Hepatocyte (in vitro differentiated cells): Measurements from ENCODE around the gene SETD3. TPM values are rescaled to one million over a fixed set of nuclear protein-coding genes. Genes with fewer than 3 reads are reported as not detected.

Source experiments
- DNase-seq: peaks from one replicate; pipeline ENCODE4 v3.0.0-alpha.2; 2016; ENCODE audit warnings: low spot score
- H2AFZ ChIP-seq: fragments of 200-600 bp; sonication (generic); 2 replicates; pipeline ENCODE4 v1.6.0; 2016; ENCODE audit warnings: antibody characterized with exemption, mild to moderate bottlenecking
- H3K27ac ChIP-seq: fragments of 200-600 bp; sonication (generic); 2 replicates; pipeline ENCODE4 v1.5.1; 2016; ENCODE audit warnings: mild to moderate bottlenecking
- H3K27me3 ChIP-seq: fragments of 200-600 bp; sonication (generic); 2 replicates; pipeline ENCODE4 v1.6.1; 2016
- H3K36me3 ChIP-seq: fragments of 200-600 bp; sonication (generic); replicated peaks from 2 replicates; pipeline ENCODE4 v1.5.1; 2016; ENCODE audit warnings: low read depth; ENCODE audit not compliant: insufficient read depth
- H3K4me1 ChIP-seq: fragments of 200-600 bp; sonication (generic); 2 replicates; pipeline ENCODE4 v1.5.1; 2016; ENCODE audit warnings: mild to moderate bottlenecking, moderate library complexity; ENCODE audit not compliant: insufficient read depth
- H3K4me2 ChIP-seq: fragments of 200-600 bp; sonication (generic); 2 replicates; pipeline ENCODE4 v1.6.0; 2016
- H3K4me3 ChIP-seq: fragments of 200-600 bp; sonication (generic); 2 replicates; pipeline ENCODE4 v1.5.1; 2016; ENCODE audit warnings: mild to moderate bottlenecking
- H3K79me2 ChIP-seq: fragments of 200-600 bp; sonication (generic); 2 replicates; pipeline ENCODE4 v1.6.0; 2017; ENCODE audit warnings: mild to moderate bottlenecking
- H3K9me2 ChIP-seq: fragments of 200-600 bp; sonication (generic); replicated peaks from 2 replicates; pipeline ENCODE4 v1.6.0; 2017; ENCODE audit warnings: mild to moderate bottlenecking; ENCODE audit not compliant: insufficient read depth
- H3K9me3 ChIP-seq: fragments of 200-600 bp; sonication (generic); 2 replicates; pipeline ENCODE4 v1.5.1; 2016; ENCODE audit warnings: low read depth, mild to moderate bottlenecking
- H4K20me1 ChIP-seq: fragments of 200-600 bp; sonication (generic); 2 replicates; pipeline ENCODE4 v1.6.0; 2016; ENCODE audit warnings: mild to moderate bottlenecking; ENCODE audit not compliant: insufficient read depth, poor library complexity, severe bottlenecking
- EZH2 ChIP-seq: fragments of 200-600 bp; sonication (generic); IDR thresholded peaks from 2 replicates; pipeline ENCODE4 v1.6.1; 2016; ENCODE audit warnings: antibody characterized with exemption, mild to moderate bottlenecking, borderline replicate concordance
- EZH2phosphoT487 ChIP-seq: fragments of 200-600 bp; sonication (generic); IDR thresholded peaks from one replicate; pipeline ENCODE4 v1.6.1; 2018; ENCODE audit warnings: antibody characterized with exemption, mild to moderate bottlenecking, low read depth, moderate library complexity; ENCODE audit not compliant: unreplicated experiment, severe bottlenecking
- WGBS: methylation state at CpG from one replicate; pipeline ENCODE4 v1.1.6; 2016; ENCODE audit warnings: low lambda C conversion rate; ENCODE audit errors: missing lambda C conversion rate; 5-methylcytosine and 5-hydroxymethylcytosine counted together
- polyA plus RNA-seq: library from polyadenylated mRNA; unstranded; fragments of >200 nt; fragmentation: Nextera tagmentation; extraction: Ambion mirVana; gene quantifications from 2 replicates; pipeline ENCODE4 v1.2.1, GENCODE V29; 2016
- total RNA-seq: library from RNA; depleted of rRNA; stranded (reverse); fragments of >200 nt; gene quantifications from 2 replicates; pipeline ENCODE4 v1.2.3, GENCODE V29; 2014
- TF ChIP-seq, protein P1 (sequence below): fragments of 200-600 bp; sonication (generic); IDR thresholded peaks from 2 replicates; pipeline ENCODE4 v1.5.1; 2016; ENCODE audit warnings: antibody characterized with exemption, mild to moderate bottlenecking; ENCODE audit not compliant: poor library complexity

The SETD3 gene
- total and polyA plus RNA-seq, 2 experiments from 2014 or later = 43.6 to 60.2 TPM

DNA sequence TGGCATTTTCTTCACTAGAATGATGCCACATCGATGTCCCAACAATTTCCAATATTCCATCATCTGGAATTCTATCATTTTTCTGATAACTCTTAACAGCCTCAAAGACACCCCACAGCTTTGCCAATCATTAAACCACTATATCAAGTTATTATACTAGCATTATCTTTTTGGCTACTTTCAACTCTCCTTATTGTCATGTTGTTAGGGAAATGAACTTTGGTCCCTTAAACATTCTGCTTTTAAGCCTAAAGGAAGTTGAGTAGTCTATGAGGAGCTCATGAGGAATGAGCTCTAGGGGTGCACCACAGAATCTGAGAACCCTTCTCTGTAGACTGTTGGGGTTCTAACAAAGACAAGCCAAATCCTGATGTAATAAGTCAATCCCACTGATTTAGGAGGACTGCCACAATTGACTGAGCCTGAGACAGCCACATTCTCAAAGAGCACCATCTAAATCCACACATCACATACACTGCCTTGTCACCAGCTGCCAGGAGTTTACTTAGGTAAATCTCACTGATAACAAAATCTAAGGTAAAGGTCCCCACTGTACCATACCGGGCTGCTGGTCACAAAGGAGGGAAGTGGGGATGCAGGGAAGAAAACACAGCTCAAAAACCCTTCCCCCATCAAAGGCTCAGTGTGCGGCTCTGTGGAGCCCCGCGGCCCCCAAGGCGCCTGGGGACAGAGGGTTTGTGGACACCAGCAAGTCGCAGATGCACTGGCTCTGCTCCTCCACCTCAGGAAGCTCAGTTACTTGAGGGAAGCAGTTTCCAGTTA is 58.2 kb downstream of the SETD3 start:
- Histone ChIP-seq H3K4me2 (peak overlapping the region; percentile 68), H2AFZ (no peak overlapping the region), H3K9me2 (no peaks in the 10 kb centered on the region), H3K27me3 (no peaks in the 10 kb centered on the region), H3K36me3 (no peaks in the 10 kb centered on the region), H3K9me3 (no peaks in the 10 kb centered on the region), H3K79me2 (peaks cover 13% of the 10 kb centered on the region), H4K20me1 (no peaks in the 10 kb centered on the region), H3K4me3 (no peak overlapping the region), H3K4me1 (peaks cover 27% of the 10 kb centered on the region), H3K27ac (peak overlapping the region; percentile 70)
- TF ChIP-seq EZH2phosphoT487 (no peak), EZH2 (no peak)
- TF ChIP-seq, protein P1, sequence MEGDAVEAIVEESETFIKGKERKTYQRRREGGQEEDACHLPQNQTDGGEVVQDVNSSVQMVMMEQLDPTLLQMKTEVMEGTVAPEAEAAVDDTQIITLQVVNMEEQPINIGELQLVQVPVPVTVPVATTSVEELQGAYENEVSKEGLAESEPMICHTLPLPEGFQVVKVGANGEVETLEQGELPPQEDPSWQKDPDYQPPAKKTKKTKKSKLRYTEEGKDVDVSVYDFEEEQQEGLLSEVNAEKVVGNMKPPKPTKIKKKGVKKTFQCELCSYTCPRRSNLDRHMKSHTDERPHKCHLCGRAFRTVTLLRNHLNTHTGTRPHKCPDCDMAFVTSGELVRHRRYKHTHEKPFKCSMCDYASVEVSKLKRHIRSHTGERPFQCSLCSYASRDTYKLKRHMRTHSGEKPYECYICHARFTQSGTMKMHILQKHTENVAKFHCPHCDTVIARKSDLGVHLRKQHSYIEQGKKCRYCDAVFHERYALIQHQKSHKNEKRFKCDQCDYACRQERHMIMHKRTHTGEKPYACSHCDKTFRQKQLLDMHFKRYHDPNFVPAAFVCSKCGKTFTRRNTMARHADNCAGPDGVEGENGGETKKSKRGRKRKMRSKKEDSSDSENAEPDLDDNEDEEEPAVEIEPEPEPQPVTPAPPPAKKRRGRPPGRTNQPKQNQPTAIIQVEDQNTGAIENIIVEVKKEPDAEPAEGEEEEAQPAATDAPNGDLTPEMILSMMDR = no peak
- WGBS = 64% methylated on average over 7 of the region's 7 CpGs
- peak; percentile 24 for DNase-seq

DNA sequence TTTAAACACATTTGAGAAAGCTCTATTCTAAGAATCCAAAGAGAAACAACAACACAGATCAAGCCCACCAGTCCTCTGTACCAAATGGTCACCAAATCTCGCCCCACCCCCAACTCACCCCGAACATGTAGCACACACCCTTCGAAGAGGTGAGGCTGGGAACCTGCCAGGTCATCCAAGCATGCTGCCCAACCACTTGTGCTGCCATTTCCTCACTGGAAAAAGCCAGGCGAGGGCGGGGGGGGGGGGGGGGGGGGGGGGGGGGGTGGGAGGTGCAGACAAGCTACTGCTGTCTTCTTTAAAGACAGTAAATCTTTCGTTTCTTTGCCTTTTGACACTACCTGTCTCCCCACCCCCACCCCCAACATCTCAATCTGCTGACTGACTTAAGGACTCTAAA is 59.9 kb downstream of the SETD3 start:
- no peak for TF ChIP-seq EZH2phosphoT487
- no peak for TF ChIP-seq EZH2
- TF ChIP-seq, protein P1 = no peak
- 72% methylated on average over 5 of the region's 6 CpGs for WGBS
- H3K9me2 ChIP-seq = no peaks in the 10 kb centered on the region
- no peaks in the 10 kb centered on the region for H3K9me3 ChIP-seq
- H3K4me3 ChIP-seq = no peak overlapping the region
- H3K4me2 ChIP-seq = no peak overlapping the region
- H4K20me1 ChIP-seq = no peaks in the 10 kb centered on the region
- no peaks in the 10 kb centered on the region for H3K36me3 ChIP-seq
- H2AFZ ChIP-seq = no peak overlapping the region
- no peaks in the 10 kb centered on the region for H3K27me3 ChIP-seq
- no peak for DNase-seq
- peaks cover 8% of the 10 kb centered on the region for H3K79me2 ChIP-seq
- H3K4me1 ChIP-seq = peaks cover 27% of the 10 kb centered on the region
- H3K27ac ChIP-seq = no peak overlapping the region

DNA sequence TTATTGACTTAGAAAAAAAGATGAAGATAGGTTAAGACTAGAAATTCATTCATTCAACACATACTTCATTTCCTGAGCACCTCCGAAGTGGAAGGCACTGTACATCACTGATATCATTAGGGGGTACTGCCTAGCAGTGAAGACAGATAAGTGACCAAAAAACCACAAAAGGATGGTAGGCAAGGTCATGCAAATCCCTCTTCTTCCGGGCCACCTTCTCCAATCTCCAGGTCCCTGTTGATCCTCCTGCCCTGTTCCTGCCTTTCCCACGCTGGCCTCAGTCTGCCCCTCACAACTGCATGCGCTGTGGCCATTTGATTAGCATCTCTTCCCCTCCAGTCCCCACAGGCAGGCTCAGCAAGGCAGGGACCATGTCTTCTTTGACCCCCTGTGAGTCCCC is 60.8 kb downstream of the SETD3 start:
- Histone ChIP-seq H3K79me2 (peaks cover 8% of the 10 kb centered on the region), H3K9me3 (no peaks in the 10 kb centered on the region), H4K20me1 (no peaks in the 10 kb centered on the region), H3K9me2 (no peaks in the 10 kb centered on the region), H3K4me1 (peaks cover 26% of the 10 kb centered on the region), H3K36me3 (no peaks in the 10 kb centered on the region), H2AFZ (no peak overlapping the region), H3K4me3 (no peak overlapping the region), H3K4me2 (no peak overlapping the region), H3K27ac (no peak overlapping the region), H3K27me3 (no peaks in the 10 kb centered on the region)
- WGBS = 99% methylated on average over 4 of the region's 4 CpGs
- TF ChIP-seq, protein P1 = no peak
- TF ChIP-seq EZH2phosphoT487 = no peak
- no peak for TF ChIP-seq EZH2
- no peak for DNase-seq
